ENCODE measurements around the gene ARL2. TPM values are rescaled to one million over a fixed set of nuclear protein-coding genes. Genes with fewer than 3 reads are reported as not detected.
"Not testable (repeated sequence)": the region's sequence is repeated elsewhere in the genome, so short reads cannot be mapped to it uniquely, and the experiment has no call there.

The ARL2 gene
- total RNA-seq, 3 donors from 2014 or later: 84.9 to 104 (median 104) TPM

DNA sequence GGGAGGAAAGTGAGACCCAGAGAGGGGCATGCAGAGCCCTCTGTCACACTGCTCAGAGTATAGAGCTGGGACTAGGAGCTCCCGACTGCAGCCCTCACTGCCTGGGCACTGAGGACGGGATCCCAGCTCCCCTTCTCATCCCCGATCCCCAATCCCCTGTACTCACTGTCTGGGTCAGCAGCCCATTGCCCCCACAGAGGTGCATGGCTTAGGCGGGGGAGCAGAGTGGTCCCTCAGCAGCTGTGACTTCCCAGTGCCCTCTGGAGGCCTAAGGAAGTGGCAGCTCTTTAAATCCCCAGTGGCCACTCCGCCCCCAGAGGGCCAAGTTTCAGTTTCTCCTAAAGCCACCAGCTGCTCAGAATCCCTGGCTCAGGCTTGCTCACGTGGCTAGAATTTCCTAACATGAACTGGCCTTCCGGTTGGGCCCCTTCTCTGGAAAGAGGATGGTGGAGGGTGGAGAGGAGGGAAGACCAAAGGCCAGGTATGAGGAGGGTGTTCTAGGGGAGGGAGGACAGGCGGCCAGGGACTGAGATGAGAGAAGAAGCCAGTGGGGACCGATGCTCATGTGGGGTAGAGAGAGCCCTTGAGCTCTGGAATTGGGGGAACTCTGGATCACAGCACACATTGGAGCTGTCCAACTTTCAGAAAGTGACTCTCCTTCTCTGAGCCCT lies 17.1 kb upstream of the ARL2 start, which contains the start of gene BATF2:
Gene BATF2 (minus strand): TSS at position 262 of the 671 bp plus-strand sequence. CDS start 57 bp downstream, at position 205.
- Mint-ChIP-seq H3K36me3 (ENCODE audit: insufficient read depth) (no peaks in the 10 kb centered on the region), H3K4me3 (no peak within 1 kb of the TSS)
- no peak for DNase-seq

DNA sequence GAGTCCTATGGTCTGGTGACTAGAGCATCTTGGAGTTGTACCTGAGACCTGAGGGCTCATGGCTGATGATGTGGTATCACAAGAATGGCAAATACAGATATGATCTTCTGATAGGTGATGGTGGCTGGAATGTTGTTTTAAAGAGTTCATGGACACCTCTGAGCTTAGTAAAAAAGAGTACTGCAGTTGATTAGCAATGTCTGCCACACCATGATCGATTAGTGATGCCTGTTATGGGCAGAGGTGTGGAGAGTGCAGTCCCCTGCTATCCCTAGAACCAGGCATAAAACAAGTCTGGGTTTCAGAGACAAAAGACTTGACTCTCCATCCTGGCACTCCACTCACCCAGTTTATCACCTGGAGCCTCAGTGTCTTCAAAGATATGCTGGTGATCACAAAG lies 15.8 kb upstream of the ARL2 start:
- Mint-ChIP-seq H3K4me3 (no peak overlapping the region), H3K27me3 (ENCODE audit: low read depth) (no peaks in the 10 kb centered on the region), H3K36me3 (ENCODE audit: insufficient read depth) (no peaks in the 10 kb centered on the region), H3K9me3 (no peaks in the 10 kb centered on the region), H3K4me1 (ENCODE audit: low read depth) (peaks cover 14% of the 10 kb centered on the region)
- DNase-seq (no peak), ATAC-seq (no peak)

More for the DNA sequence above, 17.1 kb upstream of the ARL2 start, which contains the start of gene BATF2:
- Mint-ChIP-seq H3K4me1 (ENCODE audit: low read depth) (peaks cover 14% of the 10 kb centered on the region), H3K9me3 (no peaks in the 10 kb centered on the region), H3K27me3 (ENCODE audit: low read depth) (no peaks in the 10 kb centered on the region)
- no peak for ATAC-seq

DNA sequence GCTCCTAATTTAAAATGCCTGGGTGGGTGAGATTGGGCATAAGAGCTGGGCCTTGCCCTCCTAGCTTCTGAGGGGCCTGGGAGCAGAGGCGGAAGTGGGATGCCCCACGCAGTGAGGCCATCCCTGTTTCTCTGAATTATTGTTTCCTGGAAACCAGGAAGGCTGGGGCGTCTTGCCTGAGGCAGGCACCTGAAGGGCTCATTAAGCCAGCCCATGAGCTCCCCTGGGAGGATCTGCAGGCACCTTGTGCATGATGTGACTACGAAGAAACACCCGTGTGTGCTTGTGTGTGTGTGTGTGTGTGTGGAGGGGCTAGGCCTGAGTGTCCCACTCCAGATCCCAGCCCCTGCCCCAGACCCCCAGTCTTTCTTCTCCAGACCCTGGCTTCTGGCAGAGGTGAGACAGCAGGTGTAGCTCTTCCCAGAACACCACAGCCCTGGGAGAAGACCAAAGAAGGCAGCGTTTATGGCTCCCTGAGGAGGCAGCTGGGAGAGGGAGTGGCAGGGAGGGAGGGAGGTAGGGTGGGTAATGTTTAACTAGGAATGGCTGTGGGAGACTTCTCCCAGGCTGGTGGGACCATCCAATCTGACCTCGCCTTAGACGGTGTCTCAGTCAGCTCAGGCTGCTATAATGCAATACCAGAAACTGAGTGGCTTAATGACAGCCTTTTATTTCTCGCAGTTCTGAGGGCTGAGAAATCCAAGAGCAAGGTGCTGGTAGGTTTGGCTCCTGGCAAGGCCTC lies 15.1 kb upstream of the ARL2 start:
- DNase-seq (no peak), ATAC-seq (no peak)
- peaks cover 14% of the 10 kb centered on the region for H3K4me1 Mint-ChIP-seq (ENCODE audit: low read depth)
- no peaks in the 10 kb centered on the region for H3K9me3 Mint-ChIP-seq
- no peaks in the 10 kb centered on the region for H3K27me3 Mint-ChIP-seq (ENCODE audit: low read depth)
- H3K4me3 Mint-ChIP-seq: no peak overlapping the region
- H3K36me3 Mint-ChIP-seq (ENCODE audit: insufficient read depth): no peaks in the 10 kb centered on the region

DNA sequence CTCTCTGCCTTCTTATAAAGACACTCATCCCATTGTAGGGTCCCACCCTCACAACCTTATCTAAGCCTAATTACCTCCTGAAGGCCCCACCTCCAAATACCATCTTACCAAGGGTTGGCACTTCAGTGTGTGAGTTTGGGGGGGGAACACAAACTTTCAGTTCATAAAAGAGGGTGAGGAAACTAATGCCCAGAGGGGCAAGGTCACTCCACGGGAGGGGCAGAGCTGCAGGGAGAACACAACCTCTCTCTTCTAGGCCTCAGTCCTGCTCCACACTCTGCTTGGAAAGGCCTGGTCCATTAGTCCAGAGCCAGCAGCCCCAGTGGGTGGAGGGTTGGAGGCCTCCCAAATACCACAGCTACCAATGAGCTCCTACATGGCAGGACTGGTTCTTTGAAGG lies 14.5 kb upstream of the ARL2 start:
- ATAC-seq (no peak), DNase-seq (no peak)
- Mint-ChIP-seq H3K4me3 (no peak overlapping the region), H3K27me3 (ENCODE audit: low read depth) (no peaks in the 10 kb centered on the region), H3K36me3 (ENCODE audit: insufficient read depth) (no peaks in the 10 kb centered on the region), H3K4me1 (ENCODE audit: low read depth) (peaks cover 14% of the 10 kb centered on the region), H3K9me3 (no peaks in the 10 kb centered on the region)

DNA sequence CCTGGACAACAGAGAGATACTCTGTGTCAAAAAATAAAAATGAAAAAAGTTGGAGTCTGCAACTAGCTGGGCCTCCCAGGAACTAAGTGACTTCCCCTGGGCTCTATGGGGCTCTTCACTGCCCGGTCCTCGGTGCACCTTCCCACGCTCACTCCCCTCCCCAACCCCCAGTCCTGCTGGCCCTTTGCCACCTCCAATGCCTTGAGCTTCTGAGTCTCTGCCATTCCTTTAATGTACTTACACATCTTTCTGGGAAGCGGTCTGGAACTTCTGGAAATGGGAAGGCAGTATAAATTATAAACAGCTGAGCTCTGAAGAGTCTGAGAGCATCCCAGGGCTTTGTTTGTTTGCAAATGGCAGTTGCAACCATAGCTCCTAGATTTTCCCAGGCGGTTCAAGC lies 11.3 kb upstream of the ARL2 start:
- H3K27me3 Mint-ChIP-seq (ENCODE audit: low read depth): no peaks in the 10 kb centered on the region
- H3K36me3 Mint-ChIP-seq (ENCODE audit: insufficient read depth): no peaks in the 10 kb centered on the region
- no peak for DNase-seq
- ATAC-seq: no peak
- H3K4me3 Mint-ChIP-seq: no peak overlapping the region
- peaks cover 10% of the 10 kb centered on the region for H3K4me1 Mint-ChIP-seq (ENCODE audit: low read depth)
- no peaks in the 10 kb centered on the region for H3K9me3 Mint-ChIP-seq

DNA sequence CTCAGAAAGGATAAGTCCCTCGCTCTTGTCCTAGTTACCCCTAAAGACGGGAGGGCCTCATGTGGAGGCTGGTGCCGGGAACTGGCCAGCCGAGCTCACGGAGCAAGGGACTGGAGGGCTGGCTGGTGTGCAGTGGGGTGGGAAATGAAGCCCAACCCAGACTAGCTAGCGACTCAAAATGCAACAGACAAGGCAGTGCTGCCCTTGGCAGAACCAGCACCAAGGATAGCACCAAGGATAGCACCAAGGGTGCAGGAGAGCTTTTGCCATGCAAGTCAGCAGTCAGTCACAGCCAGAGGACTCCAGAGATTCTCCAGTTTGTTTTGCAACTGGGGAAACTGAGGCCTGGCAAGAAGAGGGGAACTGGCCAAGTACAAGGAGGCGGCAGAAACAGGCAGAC lies 10.7 kb upstream of the ARL2 start:
- Mint-ChIP-seq H3K4me1 (ENCODE audit: low read depth) (peaks cover 7% of the 10 kb centered on the region), H3K9me3 (no peaks in the 10 kb centered on the region), H3K4me3 (no peak overlapping the region), H3K27me3 (ENCODE audit: low read depth) (no peaks in the 10 kb centered on the region), H3K36me3 (ENCODE audit: insufficient read depth) (no peaks in the 10 kb centered on the region)
- DNase-seq: no peak
- ATAC-seq: no peak

DNA sequence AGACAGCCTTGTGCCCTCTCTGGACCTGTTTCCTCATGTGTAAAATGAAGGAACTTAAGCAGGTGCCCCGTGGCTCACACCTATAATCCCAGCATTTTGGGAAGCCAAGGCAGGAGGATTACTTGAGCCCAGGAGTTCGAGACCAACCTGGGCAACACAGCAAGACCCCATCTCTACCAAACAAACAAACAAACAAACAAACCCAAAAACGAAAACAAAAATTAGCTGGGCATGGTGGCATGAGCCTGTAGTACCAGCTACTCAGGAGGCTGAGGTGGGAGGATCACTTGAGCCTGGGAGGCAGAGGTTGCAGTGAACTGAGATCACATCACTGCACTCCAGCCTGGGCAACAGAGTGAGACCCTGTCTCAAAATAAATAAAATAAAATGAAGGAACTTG lies 10.0 kb upstream of the ARL2 start:
- H3K4me1 Mint-ChIP-seq (ENCODE audit: low read depth); DNase-seq: not testable (repeated sequence)

DNA sequence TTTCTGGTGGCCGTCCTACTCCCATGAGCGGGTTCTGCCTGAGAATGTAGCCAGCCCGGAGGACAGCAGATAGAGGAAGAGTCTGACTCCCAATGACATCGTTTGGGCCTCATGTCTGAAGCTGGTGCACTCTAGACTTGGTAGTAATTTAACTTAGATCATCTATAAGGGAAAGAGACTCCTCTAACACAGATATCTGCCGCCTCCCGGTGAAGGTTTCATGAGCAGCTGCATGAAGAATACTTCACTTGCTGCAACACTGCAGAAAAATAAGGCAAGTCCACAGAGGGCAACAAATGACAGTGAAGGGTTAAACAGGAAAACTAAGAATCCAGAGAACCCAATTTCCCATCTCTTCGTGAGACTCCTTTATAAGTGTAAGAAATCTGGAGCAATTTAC lies 5.9 kb upstream of the ARL2 start:
- DNase-seq (no peak), ATAC-seq (no peak)
- no peaks in the 10 kb centered on the region for H3K9me3 Mint-ChIP-seq

More for the DNA sequence above, 10.0 kb upstream of the ARL2 start:
- not testable (repeated sequence) for H3K36me3 Mint-ChIP-seq (ENCODE audit: insufficient read depth); H3K27me3 Mint-ChIP-seq (ENCODE audit: low read depth); ATAC-seq; H3K9me3 Mint-ChIP-seq; H3K4me3 Mint-ChIP-seq

DNA sequence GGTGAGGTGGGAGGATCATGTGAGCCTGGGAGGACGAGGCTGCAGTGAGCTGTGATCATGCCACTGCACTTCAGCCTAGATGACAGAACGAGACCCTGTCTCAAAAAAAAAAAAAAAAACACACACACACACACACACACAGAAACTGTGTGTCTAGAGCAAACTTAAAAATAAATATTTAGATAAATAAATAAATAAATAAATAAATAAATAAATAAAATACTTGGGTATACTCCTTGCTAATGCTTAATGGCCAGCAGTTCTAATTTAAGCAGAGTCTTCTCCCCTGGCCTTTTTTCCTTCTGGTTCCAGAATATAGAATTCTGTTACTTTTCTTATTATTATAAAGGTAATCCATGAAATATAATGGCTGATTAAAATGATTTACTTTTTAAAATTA lies 5.1 kb upstream of the ARL2 start:
- H3K27me3 Mint-ChIP-seq (ENCODE audit: low read depth): no peaks in the 10 kb centered on the region
- DNase-seq (no peak), ATAC-seq (no peak)
- H3K36me3 Mint-ChIP-seq (ENCODE audit: insufficient read depth): no peaks in the 10 kb centered on the region
- H3K4me3 Mint-ChIP-seq: no peak overlapping the region
- no peaks in the 10 kb centered on the region for H3K9me3 Mint-ChIP-seq
- peaks cover 6% of the 10 kb centered on the region for H3K4me1 Mint-ChIP-seq (ENCODE audit: low read depth)

More for the DNA sequence above, 5.9 kb upstream of the ARL2 start:
- H3K4me1 Mint-ChIP-seq (ENCODE audit: low read depth): peaks cover under 1% of the 10 kb centered on the region
- H3K4me3 Mint-ChIP-seq: no peak overlapping the region
- H3K36me3 Mint-ChIP-seq (ENCODE audit: insufficient read depth): no peaks in the 10 kb centered on the region
- no peaks in the 10 kb centered on the region for H3K27me3 Mint-ChIP-seq (ENCODE audit: low read depth)

DNA sequence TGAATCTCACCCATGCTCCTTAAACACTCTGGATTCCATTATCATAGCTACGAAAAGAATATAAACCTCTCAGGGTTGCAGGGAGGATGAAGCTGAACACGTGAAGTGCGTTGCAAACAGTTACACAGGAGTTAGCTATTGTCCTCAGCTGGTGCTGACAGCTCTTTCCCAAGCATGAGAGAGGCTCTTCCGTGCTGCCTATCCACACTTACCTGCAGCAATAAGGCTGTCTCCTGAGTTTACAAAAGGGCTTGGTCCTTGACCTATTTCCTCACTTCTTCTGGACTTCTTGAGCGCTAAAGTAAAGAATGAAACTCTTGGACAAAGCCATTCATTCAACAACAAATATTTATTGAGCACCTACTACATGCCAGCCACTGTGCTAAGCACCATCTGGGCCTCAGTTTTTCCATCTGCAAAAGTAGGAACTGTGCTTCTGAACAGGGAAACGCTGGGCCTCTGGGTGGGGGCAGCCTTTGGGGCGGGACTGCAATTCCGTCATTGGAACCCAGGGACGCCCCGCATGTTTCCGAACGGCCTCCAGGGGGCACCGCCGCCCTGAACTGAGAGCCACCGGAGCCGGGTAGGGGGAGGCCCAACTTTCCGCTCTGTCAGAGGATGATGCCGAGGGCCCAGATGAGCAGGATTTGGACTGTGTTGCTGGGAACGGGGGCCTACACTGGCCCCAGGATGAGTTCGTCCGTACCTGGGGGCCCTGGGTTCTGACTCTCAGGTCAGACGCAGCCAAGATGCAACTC lies 651 bp upstream of the ARL2 start:
- Mint-ChIP-seq H3K4me1 (ENCODE audit: low read depth) (peaks cover 22% of the 10 kb centered on the region), H3K4me3 (peak overlapping the region; percentile 88)

DNA sequence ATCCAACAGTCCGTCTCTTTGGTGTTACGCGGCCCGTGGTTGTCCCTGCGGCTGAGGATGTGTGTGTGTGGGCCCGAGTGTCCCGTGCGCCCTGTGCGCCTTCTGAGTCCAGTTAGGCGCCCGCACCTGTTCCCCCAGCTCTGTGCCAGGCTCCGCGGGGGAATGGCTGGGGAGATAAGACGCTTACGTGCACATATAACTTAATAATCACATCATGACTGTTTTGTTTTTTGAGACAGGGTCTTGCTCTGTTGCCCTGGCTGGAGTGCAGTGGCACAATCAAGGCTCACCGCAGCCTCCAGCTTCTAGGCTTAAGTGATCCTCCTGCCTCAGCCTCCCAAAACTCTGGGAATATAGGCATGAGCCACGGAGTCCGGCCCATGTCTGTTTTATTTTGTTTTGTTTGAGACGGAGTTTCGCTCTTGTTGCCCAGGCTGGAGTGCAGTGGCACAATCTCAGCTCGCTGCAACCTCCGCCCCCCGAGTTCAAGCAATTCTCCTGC lies 817 bp downstream of the ARL2 start:
- Mint-ChIP-seq H3K4me3 (peak overlapping the region; percentile 90), H3K36me3 (ENCODE audit: insufficient read depth) (peaks cover 5% of the 10 kb centered on the region), H3K4me1 (ENCODE audit: low read depth) (peaks cover 22% of the 10 kb centered on the region), H3K9me3 (no peaks in the 10 kb centered on the region), H3K27me3 (ENCODE audit: low read depth) (no peaks in the 10 kb centered on the region)
- ATAC-seq (peak in 1 of 2 donors; percentile 4), DNase-seq (no peak)

More for the DNA sequence above, 651 bp upstream of the ARL2 start:
- Mint-ChIP-seq H3K9me3 (no peaks in the 10 kb centered on the region), H3K36me3 (ENCODE audit: insufficient read depth) (peaks cover 5% of the 10 kb centered on the region), H3K27me3 (ENCODE audit: low read depth) (no peaks in the 10 kb centered on the region)
- DNase-seq (peak; percentile 88), ATAC-seq (peak; percentile 87 to 89)

DNA sequence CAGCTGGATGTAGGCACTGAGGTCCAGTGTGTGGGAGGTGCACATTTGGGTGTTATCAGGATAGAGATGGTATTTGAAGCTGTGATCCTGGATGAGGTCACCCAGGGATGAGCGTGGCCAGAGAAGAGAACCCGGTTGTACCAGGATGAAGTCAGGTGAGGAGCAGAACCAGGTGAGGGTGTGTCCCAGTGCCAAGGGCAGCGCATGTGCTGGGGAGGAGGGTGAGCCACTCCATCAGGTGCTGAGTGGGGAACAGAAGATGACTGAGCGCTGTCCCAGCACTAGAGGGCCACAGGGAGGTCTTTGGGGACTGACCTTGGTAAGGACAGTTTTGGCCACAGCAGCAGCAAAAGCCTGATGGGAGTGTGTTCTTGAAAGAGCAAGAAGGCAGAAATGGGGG lies 2.7 kb downstream of the ARL2 start:
- H3K4me1 Mint-ChIP-seq (ENCODE audit: low read depth): peaks cover 22% of the 10 kb centered on the region
- no peaks in the 10 kb centered on the region for H3K9me3 Mint-ChIP-seq
- DNase-seq (no peak), ATAC-seq (no peak)
- no peak overlapping the region for H3K4me3 Mint-ChIP-seq
- no peaks in the 10 kb centered on the region for H3K27me3 Mint-ChIP-seq (ENCODE audit: low read depth)
- H3K36me3 Mint-ChIP-seq (ENCODE audit: insufficient read depth): peaks cover 5% of the 10 kb centered on the region

DNA sequence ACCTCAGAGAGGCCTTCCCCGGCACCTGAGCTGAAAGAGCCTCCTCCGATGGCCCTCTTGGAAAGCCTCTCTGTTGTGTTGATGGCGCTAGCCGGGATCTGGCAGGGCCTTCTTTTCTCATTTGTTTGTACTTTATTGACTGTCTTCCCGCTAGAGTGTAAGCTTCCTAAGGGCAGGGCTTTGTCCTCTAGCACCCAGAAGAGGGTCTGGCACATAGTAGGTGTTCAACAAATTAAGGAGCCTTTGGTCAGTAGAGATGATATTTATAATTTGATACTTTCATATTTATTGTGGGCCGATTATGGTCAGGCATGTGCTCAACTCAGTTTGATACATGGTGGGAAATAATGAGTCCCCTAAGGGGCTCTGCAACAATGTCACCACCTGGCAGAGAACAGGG lies 4.0 kb downstream of the ARL2 start:
- no peak for DNase-seq
- Mint-ChIP-seq H3K36me3 (ENCODE audit: insufficient read depth) (peaks cover 5% of the 10 kb centered on the region), H3K27me3 (ENCODE audit: low read depth) (no peaks in the 10 kb centered on the region), H3K9me3 (no peaks in the 10 kb centered on the region), H3K4me3 (no peak overlapping the region), H3K4me1 (ENCODE audit: low read depth) (peaks cover 22% of the 10 kb centered on the region)
- ATAC-seq: no peak

DNA sequence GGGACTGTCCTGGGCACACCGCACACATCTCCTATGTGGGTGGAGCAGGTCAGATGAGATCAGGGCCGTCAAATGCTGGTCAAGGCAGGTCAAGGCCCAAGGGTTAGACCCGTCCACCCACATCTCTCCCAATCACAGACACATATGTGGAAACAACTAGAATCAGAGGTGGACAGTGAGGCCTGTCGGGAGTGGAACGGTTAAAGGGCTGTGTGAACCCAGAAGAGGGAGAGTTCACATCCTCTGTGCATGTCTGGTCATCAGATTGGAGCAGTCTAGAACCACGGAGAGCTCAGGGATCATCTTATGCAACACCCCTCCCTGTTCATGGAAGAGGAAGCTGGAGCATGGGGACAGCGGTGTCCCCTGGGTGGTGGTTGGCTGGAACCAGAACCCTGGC lies 5.9 kb downstream of the ARL2 start:
- ATAC-seq (no peak), DNase-seq (no peak)
- peaks cover 5% of the 10 kb centered on the region for H3K36me3 Mint-ChIP-seq (ENCODE audit: insufficient read depth)
- no peaks in the 10 kb centered on the region for H3K9me3 Mint-ChIP-seq
- no peaks in the 10 kb centered on the region for H3K27me3 Mint-ChIP-seq (ENCODE audit: low read depth)
- H3K4me1 Mint-ChIP-seq (ENCODE audit: low read depth): peaks cover 15% of the 10 kb centered on the region
- no peak overlapping the region for H3K4me3 Mint-ChIP-seq
